ENCODE measurements around the gene IL24. TPM values are rescaled to one million over a fixed set of nuclear protein-coding genes. Genes with fewer than 3 reads are reported as not detected.
A peak's percentile ranks its signal among the peaks of the same experiment; 100 is the strongest.

The IL24 gene
- total RNA-seq, 1 experiment from 2014 or later, result not detected

DNA sequence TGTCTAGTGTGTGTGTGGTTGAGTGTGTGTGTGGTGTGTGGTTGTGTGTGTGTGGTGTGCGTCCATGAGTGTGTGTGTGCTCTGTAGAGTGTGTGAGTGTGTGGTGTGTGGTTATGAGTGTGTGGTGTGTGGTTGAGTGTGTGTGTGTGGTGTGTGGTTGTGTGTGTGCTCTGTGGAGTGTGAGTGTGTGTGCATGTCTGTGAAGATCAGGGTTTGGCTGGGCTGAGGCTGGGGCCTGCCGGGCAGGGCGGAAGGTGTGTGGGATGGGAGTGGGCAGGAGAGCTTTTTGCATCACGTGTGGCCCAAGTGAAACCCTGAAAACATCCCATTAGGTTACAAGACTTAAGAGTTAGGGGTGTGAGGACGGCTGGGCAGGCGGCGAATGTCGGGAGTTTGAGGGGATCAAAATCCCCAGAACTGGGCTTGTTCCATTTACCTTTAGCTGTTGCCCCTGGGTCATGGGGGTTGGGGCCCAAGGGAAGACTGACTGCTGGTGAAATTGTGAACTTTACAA lies 27.4 kb downstream of the IL24 start:
- Histone ChIP-seq H3K9me2 (ENCODE audit: insufficient read depth) (no peaks in the 10 kb centered on the region), H3K9me3 (ENCODE audit: insufficient read depth, low read depth) (no peaks in the 10 kb centered on the region), H3F3A (ENCODE audit: insufficient read depth, low read depth) (peaks cover 16% of the 10 kb centered on the region; the same call in 1 of the 2 replicates), H3K4me3 (no peak overlapping the region), H3K79me2 (ENCODE audit: low read depth) (no peaks in the 10 kb centered on the region), H3K36me3 (ENCODE audit: low read depth) (no peaks in the 10 kb centered on the region), H4K20me1 (ENCODE audit: insufficient read depth) (no peaks in the 10 kb centered on the region), H3K27ac (no peak overlapping the region), H3K4me1 (replicated peaks; ENCODE audit: insufficient read depth) (peaks cover 19% of the 10 kb centered on the region), H3K4me2 (no peak overlapping the region), H2AFZ (no peak overlapping the region), H3K27me3 (ENCODE audit: insufficient read depth, low read depth) (no peaks in the 10 kb centered on the region)
- TF ChIP-seq, protein P1, sequence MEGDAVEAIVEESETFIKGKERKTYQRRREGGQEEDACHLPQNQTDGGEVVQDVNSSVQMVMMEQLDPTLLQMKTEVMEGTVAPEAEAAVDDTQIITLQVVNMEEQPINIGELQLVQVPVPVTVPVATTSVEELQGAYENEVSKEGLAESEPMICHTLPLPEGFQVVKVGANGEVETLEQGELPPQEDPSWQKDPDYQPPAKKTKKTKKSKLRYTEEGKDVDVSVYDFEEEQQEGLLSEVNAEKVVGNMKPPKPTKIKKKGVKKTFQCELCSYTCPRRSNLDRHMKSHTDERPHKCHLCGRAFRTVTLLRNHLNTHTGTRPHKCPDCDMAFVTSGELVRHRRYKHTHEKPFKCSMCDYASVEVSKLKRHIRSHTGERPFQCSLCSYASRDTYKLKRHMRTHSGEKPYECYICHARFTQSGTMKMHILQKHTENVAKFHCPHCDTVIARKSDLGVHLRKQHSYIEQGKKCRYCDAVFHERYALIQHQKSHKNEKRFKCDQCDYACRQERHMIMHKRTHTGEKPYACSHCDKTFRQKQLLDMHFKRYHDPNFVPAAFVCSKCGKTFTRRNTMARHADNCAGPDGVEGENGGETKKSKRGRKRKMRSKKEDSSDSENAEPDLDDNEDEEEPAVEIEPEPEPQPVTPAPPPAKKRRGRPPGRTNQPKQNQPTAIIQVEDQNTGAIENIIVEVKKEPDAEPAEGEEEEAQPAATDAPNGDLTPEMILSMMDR (conservative IDR thresholded peaks at IDR 0.05), result no peak
- TF ChIP-seq EZH2 (IDR thresholded peaks at IDR 0.05; ENCODE audit: low read depth), result no peak
- BruUV-seq (replicated peaks), result no TSS peak
- ChIA-PET CTCF (no interaction called here), POLR2A (ENCODE audit: unreplicated experiment) (no interaction called here)
- intact Hi-C loops (cut with micrococcal nuclease; ENCODE audit: unreplicated experiment), result no loop called here
- DNase-seq, result no peak

DNA sequence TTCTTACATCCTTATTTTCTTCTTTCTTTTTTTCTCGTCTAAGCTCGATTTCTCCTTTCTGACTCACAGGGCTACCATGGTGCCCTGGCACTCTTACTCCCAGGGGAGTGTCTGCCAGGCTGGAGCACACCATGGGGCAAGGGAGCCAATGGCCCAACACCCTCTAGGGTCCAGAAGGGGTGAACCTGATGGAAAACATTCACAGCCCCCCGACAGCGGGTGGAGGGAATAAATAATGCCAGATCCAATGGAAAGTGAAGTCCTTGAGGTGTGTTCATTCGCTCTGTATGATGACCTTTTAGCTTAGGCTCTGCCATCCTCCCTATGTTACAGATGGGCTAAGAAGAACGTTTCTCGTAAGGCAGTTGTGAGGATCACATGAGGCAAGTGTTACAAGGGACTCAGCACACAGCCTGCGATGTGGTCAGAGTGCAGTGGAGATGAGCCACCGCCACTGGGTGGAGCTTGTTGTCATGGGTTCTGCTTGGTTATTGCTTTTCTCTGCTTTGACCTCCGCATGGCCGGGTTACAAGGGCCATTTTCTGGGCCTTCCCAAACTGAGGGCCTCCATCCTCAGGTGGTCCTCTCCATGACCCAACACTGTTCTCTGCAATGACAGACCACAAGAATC lies 28.0 kb downstream of the IL24 start:
- H3K36me3 ChIP-seq (ENCODE audit: low read depth), result no peaks in the 10 kb centered on the region
- peaks cover 19% of the 10 kb centered on the region for H3K4me1 ChIP-seq (replicated peaks; ENCODE audit: insufficient read depth)
- no peak overlapping the region for H3K27ac ChIP-seq
- no peak for DNase-seq
- ChIA-PET CTCF (interaction anchor here (0.7 kb wide), 1 partner anchor 16 kb away, joined by 3 read pairs; no protein-coding TSS in a partner anchor), POLR2A (ENCODE audit: unreplicated experiment) (no interaction called here)
- H2AFZ ChIP-seq, result no peak overlapping the region
- BruUV-seq (replicated peaks), result no TSS peak
- H3K4me2 ChIP-seq, result no peak overlapping the region
- intact Hi-C loops (cut with micrococcal nuclease; ENCODE audit: unreplicated experiment), result no loop called here
- peaks cover 16% of the 10 kb centered on the region; the same call in 1 of the 2 replicates for H3F3A ChIP-seq (ENCODE audit: insufficient read depth, low read depth)
- H3K79me2 ChIP-seq (ENCODE audit: low read depth), result no peaks in the 10 kb centered on the region
- H3K9me2 ChIP-seq (ENCODE audit: insufficient read depth), result no peaks in the 10 kb centered on the region
- H3K4me3 ChIP-seq, result no peak overlapping the region
- no peaks in the 10 kb centered on the region for H4K20me1 ChIP-seq (ENCODE audit: insufficient read depth)
- H3K27me3 ChIP-seq (ENCODE audit: insufficient read depth, low read depth), result no peaks in the 10 kb centered on the region
- no peaks in the 10 kb centered on the region for H3K9me3 ChIP-seq (ENCODE audit: insufficient read depth, low read depth)
- TF ChIP-seq, protein P1 (conservative IDR thresholded peaks at IDR 0.05), result no peak
- no peak for TF ChIP-seq EZH2 (IDR thresholded peaks at IDR 0.05; ENCODE audit: low read depth)

DNA sequence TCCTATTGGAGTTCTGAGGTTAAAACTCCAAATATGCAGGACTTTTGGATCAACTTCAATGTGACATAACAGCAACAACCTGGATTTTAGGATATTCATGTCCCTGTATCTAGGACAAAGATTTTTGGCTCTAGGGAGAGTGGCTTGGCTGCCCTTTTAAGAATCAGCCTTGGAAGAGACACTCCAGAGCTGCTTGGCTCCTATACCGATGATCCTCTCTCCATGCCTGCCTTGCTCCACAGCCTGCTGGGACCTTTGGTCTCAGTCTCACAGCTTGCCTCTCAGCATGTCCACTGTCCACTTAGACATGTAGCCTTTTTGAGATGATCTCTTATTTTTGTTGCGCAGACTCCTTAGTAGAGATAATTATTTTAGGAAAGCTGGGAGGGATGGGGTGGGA lies 29.0 kb downstream of the IL24 start:
- CTCF ChIA-PET, result interaction anchor here (0.6 kb wide), 1 partner anchor 288 kb away, joined by 4 read pairs; no protein-coding TSS in a partner anchor
- Histone ChIP-seq H3F3A (ENCODE audit: insufficient read depth, low read depth) (peaks cover 16% of the 10 kb centered on the region; the same call in 1 of the 2 replicates), H3K9me2 (ENCODE audit: insufficient read depth) (no peaks in the 10 kb centered on the region), H3K27me3 (ENCODE audit: insufficient read depth, low read depth) (no peaks in the 10 kb centered on the region), H2AFZ (no peak overlapping the region), H3K36me3 (ENCODE audit: low read depth) (no peaks in the 10 kb centered on the region), H4K20me1 (ENCODE audit: insufficient read depth) (no peaks in the 10 kb centered on the region), H3K4me1 (replicated peaks; ENCODE audit: insufficient read depth) (peaks cover 19% of the 10 kb centered on the region), H3K9me3 (ENCODE audit: insufficient read depth, low read depth) (no peaks in the 10 kb centered on the region), H3K27ac (0 out of 2 replicates have a peak overlapping the region, but pooled peaks have one; percentile 84), H3K79me2 (ENCODE audit: low read depth) (no peaks in the 10 kb centered on the region), H3K4me2 (no peak overlapping the region), H3K4me3 (no peak overlapping the region)
- POLR2A ChIA-PET (ENCODE audit: unreplicated experiment), result no interaction called here
- no peak for TF ChIP-seq EZH2 (IDR thresholded peaks at IDR 0.05; ENCODE audit: low read depth)
- TF ChIP-seq, protein P1 (conservative IDR thresholded peaks at IDR 0.05), result no peak
- intact Hi-C loops (cut with micrococcal nuclease; ENCODE audit: unreplicated experiment), result no loop called here
- BruUV-seq (replicated peaks), result no TSS peak
- DNase-seq, result no peak

All from PC-9 (cell line).